SK-N-MC (cell line): Measurements from ENCODE around the gene SPSB1.

ENCODE experiments used
- DNase-seq: peaks from one replicate; pipeline ENCODE4 v3.0.0-alpha.2; 2011; ENCODE audit warnings: low read depth, low spot score
- H3K27ac ChIP-seq: fragments of 200-600 bp; sonication (generic); 2 replicates; pipeline ENCODE4 v1.5.1; 2016; ENCODE audit warnings: mixed run types
- H3K36me3 ChIP-seq: fragments of 200-600 bp; sonication (generic); 2 replicates; pipeline ENCODE4 v1.6.1; 2017; ENCODE audit warnings: antibody characterized with exemption, low read length, mixed read lengths; ENCODE audit not compliant: insufficient read depth
- H3K4me3 ChIP-seq: fragments of 200-600 bp; sonication (generic); 2 replicates; pipeline ENCODE4 v1.5.1; 2016
- H3K9ac ChIP-seq: fragments of 200-600 bp; sonication (generic); 2 replicates; pipeline ENCODE4 v1.8.0; 2017; ENCODE audit warnings: mixed run types, mixed read lengths; ENCODE audit not compliant: insufficient read length
- H3K9me3 ChIP-seq: fragments of 200-600 bp; sonication (generic); 2 replicates; pipeline ENCODE4 v1.6.1; 2017; ENCODE audit warnings: low read depth, mild to moderate bottlenecking, antibody characterized with exemption, low read length, moderate library complexity, mixed read lengths
- EZH2 ChIP-seq: fragments of 200-600 bp; sonication (generic); IDR thresholded peaks from one replicate; pipeline ENCODE4 v1.6.1; 2017; ENCODE audit warnings: antibody characterized with exemption
- FOXP2 ChIP-seq: optimal IDR thresholded peaks from 2 replicates; pipeline ENCODE3; 2011; ENCODE audit warnings: mild to moderate bottlenecking, moderate library complexity; ENCODE audit not compliant: insufficient read depth; ENCODE audit errors: extremely low read length, control extremely low read depth
- POLR2AphosphoS5 ChIP-seq: IDR thresholded peaks from 2 replicates; pipeline ENCODE4 v1.6.1; 2012; ENCODE audit warnings: mild to moderate bottlenecking, low read depth, low read length, borderline replicate concordance

The SPSB1 gene

DNA sequence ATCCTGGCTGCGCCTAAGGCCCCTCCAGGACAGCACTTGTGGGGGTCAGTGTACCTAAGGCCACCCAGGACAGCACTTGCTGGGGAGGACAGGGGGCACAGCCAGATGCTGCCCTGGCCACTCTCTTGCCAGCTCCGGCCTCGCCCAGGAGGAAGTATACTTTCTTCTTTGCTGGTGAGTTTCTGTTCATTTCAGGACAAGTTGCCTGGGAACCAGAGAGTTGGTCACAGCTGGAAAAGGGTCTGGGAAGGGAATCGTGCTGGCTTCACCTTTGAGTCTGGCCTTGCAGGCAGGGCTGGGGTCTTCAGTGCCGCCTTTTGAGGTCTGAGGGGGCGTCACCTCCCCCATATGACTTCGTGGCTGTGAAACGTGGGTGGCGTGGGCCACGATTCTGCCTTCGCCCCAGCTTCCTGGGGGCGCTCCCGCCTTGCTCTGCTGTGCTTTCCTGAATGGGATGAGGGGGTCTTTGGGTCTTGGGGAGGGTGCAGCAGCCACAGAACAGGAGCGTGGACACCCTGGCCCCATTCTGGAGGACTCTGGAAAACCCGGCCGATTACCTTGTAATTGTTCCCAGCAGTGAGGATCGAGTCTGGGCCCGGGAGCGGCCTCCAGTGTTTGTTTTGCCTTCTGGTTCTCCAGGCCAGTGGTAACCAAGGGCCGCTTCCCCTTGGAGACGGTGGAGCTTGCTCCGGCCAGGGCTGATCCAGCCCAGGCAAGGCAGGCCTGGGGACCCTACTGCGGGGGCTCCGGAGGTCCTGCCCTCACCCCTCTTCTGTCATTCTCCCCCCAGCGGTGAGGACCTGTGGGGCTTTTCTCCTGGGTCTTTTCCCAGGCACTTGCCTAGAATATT, 45.9 kb downstream of the SPSB1 start:
- H3K9me3 ChIP-seq, result no peaks in the 10 kb centered on the region
- DNase-seq, result no peak
- TF ChIP-seq POLR2AphosphoS5, result no peak
- no peak for TF ChIP-seq EZH2
- no peak for TF ChIP-seq FOXP2
- no peaks in the 10 kb centered on the region for H3K36me3 ChIP-seq
- no peak overlapping the region for H3K9ac ChIP-seq
- no peak overlapping the region for H3K4me3 ChIP-seq
- no peak overlapping the region for H3K27ac ChIP-seq

DNA sequence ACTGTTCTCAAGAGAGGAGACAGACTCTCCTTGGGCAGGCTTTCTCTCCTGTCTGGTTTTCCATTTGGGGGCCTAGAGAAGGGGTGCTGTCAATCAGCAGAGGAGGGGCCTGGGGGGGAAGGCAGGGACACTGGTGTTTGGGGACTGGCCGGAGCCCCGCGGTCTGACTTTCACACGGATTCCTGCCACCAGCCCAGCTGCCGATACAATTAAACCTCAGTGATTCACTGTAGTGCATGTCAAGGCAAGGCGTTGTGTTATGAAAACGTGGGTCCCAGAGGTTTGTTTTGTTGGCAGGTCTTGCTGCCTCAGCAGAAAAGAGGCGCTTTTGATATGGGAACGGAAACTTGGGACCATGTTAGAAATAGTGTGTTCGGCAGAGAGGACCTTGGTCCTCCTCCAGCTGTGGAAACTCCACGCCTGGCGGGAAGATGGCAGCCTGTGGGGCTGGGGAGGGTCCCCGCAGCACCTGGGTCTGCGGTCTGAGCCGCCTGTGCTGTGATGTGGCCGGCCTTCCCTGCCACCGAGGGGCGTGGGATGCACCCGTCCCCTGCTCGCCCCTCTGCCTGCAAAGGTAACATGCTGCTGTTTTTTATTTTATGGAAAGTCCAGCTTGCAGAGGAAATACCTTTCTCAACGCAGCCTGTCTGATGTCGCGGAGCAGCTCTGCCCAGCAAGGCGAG, 47.6 kb downstream of the SPSB1 start:
- Histone ChIP-seq H3K4me3 (no peak overlapping the region), H3K36me3 (no peaks in the 10 kb centered on the region), H3K9ac (no peak overlapping the region), H3K27ac (no peak overlapping the region), H3K9me3 (no peaks in the 10 kb centered on the region)
- TF ChIP-seq EZH2, result no peak
- TF ChIP-seq FOXP2, result no peak
- TF ChIP-seq POLR2AphosphoS5, result no peak
- no peak for DNase-seq

DNA sequence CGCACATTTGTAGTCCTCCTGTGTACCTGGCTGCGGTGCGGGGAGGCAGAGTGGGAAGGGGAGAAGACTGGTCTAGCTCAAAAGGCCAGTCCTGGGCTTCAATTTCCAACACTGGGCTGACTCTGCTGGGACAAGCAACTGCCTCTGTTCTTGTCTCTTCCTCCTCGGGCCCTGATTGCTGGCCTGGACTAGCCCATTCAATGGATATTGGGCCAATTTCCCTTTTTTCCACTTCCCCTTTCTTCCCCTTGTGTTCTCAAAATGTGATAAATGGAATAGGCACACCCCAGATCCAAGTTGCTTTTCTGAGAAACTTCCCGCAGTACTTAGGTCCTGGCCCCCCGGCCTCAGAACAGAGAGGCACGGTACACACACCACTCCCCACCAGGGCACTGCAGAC, 48.2 kb downstream of the SPSB1 start:
- H3K27ac ChIP-seq, result no peak overlapping the region

DNA sequence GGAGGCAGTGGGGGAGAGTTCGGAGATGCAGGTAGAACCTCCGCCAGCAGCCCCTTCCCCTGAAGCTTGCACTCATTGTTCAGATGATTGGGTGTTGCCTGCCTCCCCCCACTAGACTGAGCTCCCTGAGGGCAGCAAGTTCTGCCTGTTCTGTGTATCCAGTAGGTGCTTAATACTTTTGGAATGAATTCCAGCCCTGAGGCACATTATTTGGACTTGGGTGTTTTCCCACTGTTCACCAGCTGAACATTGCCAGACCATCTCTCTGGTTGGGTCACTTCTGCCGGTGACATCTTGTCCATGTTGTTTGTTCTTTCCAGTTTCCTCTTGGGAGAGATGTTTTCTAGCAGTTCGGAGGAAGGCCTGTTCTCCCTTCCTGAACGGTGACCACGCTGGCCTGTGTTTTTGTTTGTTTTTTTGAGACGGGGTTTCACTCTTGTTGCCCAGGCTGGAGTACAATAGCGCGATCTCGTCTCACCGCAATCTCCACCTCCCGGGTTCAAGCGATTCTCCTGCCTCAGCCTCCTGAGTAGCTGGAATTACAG, 48.7 kb downstream of the SPSB1 start:
- H3K27ac ChIP-seq, result no peak overlapping the region
- no peaks in the 10 kb centered on the region for H3K9me3 ChIP-seq
- no peak for DNase-seq
- TF ChIP-seq EZH2 (no peak), FOXP2 (no peak), POLR2AphosphoS5 (no peak)
- no peaks in the 10 kb centered on the region for H3K36me3 ChIP-seq
- H3K4me3 ChIP-seq, result no peak overlapping the region
- H3K9ac ChIP-seq, result no peak overlapping the region

More for the DNA sequence above, 48.2 kb downstream of the SPSB1 start:
- no peaks in the 10 kb centered on the region for H3K9me3 ChIP-seq
- no peaks in the 10 kb centered on the region for H3K36me3 ChIP-seq
- H3K4me3 ChIP-seq, result no peak overlapping the region
- DNase-seq, result no peak
- TF ChIP-seq EZH2 (no peak), POLR2AphosphoS5 (no peak)
- no peak overlapping the region for H3K9ac ChIP-seq

DNA sequence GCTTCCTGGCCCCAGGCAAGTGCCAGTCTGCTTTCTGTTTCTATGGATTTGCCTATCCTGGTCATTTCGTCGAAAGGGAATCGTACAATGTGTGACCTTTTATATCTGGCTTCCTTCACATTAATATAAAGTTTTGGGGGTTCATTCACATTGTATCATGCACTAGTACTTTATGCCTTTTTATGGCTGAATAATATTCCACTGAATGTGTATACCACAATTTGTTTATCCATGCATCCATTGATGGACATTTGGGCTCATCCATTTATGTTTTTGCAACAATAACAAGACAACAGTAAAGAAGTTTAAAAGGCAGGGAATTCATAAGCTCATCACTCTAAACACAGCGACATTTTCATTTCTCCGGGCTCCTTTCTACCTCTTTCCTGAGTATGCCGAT, 50.6 kb downstream of the SPSB1 start:
- H3K36me3 ChIP-seq, result no peaks in the 10 kb centered on the region
- no peaks in the 10 kb centered on the region for H3K9me3 ChIP-seq
- no peak overlapping the region for H3K4me3 ChIP-seq
- TF ChIP-seq FOXP2, result no peak
- TF ChIP-seq EZH2, result no peak
- no peak for TF ChIP-seq POLR2AphosphoS5
- no peak for DNase-seq
- H3K9ac ChIP-seq, result no peak overlapping the region
- no peak overlapping the region for H3K27ac ChIP-seq

DNA sequence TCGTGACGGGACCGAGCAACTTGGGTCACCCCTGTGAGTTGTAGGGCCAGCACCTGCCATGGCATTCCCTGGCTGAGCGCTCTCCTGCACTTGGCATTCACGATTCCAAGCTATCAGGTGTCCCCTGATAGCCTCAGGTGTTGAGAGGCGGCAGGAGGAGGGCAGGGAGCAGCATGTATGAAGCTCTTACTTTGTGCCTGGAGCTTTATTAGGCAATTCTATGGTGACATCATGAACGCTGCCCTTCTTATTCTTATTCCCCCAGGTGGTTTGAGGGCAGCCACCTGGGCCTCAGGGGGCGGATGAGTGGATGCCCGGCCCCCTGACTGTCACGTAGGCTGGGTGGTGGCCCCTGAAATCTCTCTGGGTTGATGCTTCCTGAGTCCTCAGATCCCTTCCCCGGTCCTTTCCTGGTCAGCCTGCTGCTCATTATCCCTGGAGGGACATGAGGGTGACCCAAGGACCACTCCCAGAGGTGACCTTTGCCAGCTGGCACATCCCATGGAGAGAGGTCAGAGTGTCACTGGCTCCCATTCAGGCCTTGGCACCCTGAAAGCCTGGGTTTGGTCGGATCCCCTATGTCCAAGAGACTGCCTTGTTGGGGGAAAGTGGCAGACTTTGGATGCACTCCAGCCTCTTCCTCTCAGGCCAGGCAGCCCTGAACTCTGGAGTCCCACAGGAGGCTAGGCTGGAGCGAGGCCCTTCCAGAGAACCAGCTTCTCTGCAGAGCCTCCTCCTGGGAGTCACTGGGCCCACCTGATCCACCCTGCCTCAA, 51.9 kb downstream of the SPSB1 start:
- Histone ChIP-seq H3K9ac (no peak overlapping the region), H3K9me3 (no peaks in the 10 kb centered on the region), H3K36me3 (no peaks in the 10 kb centered on the region), H3K27ac (no peak overlapping the region), H3K4me3 (no peak overlapping the region)
- no peak for DNase-seq
- TF ChIP-seq POLR2AphosphoS5, result no peak

DNA sequence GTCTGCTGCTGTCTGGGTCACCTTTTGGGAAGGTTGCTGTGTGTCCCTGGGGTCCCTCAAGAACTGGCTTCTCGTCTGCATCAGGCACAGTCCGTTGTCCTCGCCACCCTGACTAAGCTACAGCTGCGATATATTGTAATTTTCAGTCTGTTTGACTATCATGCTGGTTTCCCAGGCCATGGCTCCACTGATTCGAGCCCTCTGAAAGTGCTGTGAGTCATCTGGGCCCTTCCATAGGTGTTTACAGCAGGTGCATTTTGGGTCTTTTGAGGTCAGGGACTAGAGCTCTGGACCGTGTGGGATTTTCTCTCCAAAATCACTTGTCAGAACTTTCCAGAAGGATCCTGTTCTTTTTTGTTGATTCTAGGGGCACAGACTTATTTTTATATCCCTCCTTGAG, 52.8 kb downstream of the SPSB1 start:
- Histone ChIP-seq H3K36me3 (no peaks in the 10 kb centered on the region), H3K4me3 (no peak overlapping the region), H3K9me3 (no peaks in the 10 kb centered on the region), H3K27ac (no peak overlapping the region), H3K9ac (no peak overlapping the region)
- no peak for DNase-seq
- TF ChIP-seq POLR2AphosphoS5, result no peak
- no peak for TF ChIP-seq FOXP2
- TF ChIP-seq EZH2, result no peak

DNA sequence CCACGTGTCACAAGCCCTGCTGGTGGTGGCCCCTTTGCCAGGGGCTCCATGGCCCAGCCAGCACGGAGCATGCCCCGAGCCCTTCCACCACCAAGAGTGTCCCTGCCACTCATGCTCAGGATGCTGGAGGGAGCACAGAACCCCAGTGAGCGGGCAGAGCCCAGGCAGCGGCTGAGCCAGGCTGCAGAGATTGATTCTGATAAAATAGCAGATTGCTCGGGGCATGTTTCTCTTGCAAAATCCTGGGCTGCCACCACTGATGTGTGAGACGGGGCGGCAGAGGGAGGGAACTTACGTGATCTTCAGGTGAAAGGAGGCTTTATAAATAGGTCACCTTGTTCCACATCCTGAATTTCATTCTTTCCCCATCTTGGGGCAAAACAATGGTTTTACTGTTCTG, 53.2 kb downstream of the SPSB1 start:
- TF ChIP-seq EZH2, result no peak
- no peak for TF ChIP-seq FOXP2
- TF ChIP-seq POLR2AphosphoS5, result no peak
- Histone ChIP-seq H3K9me3 (no peaks in the 10 kb centered on the region), H3K27ac (no peak overlapping the region), H3K4me3 (no peak overlapping the region), H3K36me3 (no peaks in the 10 kb centered on the region), H3K9ac (no peak overlapping the region)
- DNase-seq, result no peak
